Vagina (tissue), 2 donors: Measurements from ENCODE around the gene KLC4. TPM values are rescaled to one million over a fixed set of nuclear protein-coding genes. Genes with fewer than 3 reads are reported as not detected.
A peak's percentile ranks its signal among the peaks of the same experiment; 100 is the strongest.

Source experiments
- DNase-seq, 2 donors: peaks; one replicate each; pipeline ENCODE4 v3.0.0-alpha.2; 2017; ENCODE audit errors: extremely low spot score in 2 of 2
- H3K27ac ChIP-seq: fragments of 200-600 bp; sonication (generic); one replicate; pipeline ENCODE4 v1.5.1; 2019
- H3K27me3 ChIP-seq: fragments of 200-600 bp; sonication (generic); one replicate; pipeline ENCODE4 v1.5.1; 2019
- H3K36me3 ChIP-seq, 2 donors: fragments of 200-600 bp; sonication (generic); one replicate each; pipeline ENCODE4 v1.5.1; 2017 to 2019
- H3K4me1 ChIP-seq: fragments of 200-600 bp; sonication (generic); one replicate; pipeline ENCODE4 v1.5.1; 2019
- H3K4me3 ChIP-seq, 2 donors: fragments of 200-600 bp; sonication (generic); 1 replicate in 1 of 2; 2 replicates in 1 of 2; pipeline ENCODE4 v1.5.1; 2016 to 2019
- H3K9me3 ChIP-seq: fragments of 200-600 bp; sonication (generic); one replicate; pipeline ENCODE4 v1.5.1; 2019
- CTCF ChIP-seq, 3 experiments: fragments of 450-650 bp in 2 of 3; fragments of 200-600 bp in 1 of 3; sonication (generic) in 1 of 3; IDR thresholded peaks; one replicate each; pipeline ENCODE4 v1.5.1; 2017 to 2019; ENCODE audit warnings: antibody characterized with exemption in 3 of 3, mild to moderate bottlenecking in 2 of 3, moderate library complexity in 2 of 3
- POLR2A ChIP-seq, 2 donors: fragments of 450-650 bp; IDR thresholded peaks; one replicate each; pipeline ENCODE4 v1.6.1; 2017; ENCODE audit warnings: antibody characterized with exemption in 2 of 2, mild to moderate bottlenecking in 2 of 2, moderate library complexity in 2 of 2
- POLR2AphosphoS5 ChIP-seq, 2 donors: sonication (generic); formaldehyde crosslinking; IDR thresholded peaks; one replicate each; pipeline ENCODE4 v1.9.0; 2017; ENCODE audit warnings: antibody characterized with exemption in 2 of 2, mild to moderate bottlenecking in 2 of 2, low read depth in 1 of 2; ENCODE audit not compliant: insufficient read depth in 1 of 2
- intact Hi-C: fragments of 100-400 bp; cut with DNase I; formaldehyde crosslinking; loops from one replicate; pipeline ENCODE4 v1.15.1; 2023
- total RNA-seq: library from RNA; depleted of rRNA; stranded (reverse); fragments of >200 nt; gene quantifications from one replicate; pipeline ENCODE4 v1.2.3, GENCODE V29; 2016

KLC4 gene
- total RNA-seq, 1 donor from 2014 or later, result 17.2 TPM

DNA sequence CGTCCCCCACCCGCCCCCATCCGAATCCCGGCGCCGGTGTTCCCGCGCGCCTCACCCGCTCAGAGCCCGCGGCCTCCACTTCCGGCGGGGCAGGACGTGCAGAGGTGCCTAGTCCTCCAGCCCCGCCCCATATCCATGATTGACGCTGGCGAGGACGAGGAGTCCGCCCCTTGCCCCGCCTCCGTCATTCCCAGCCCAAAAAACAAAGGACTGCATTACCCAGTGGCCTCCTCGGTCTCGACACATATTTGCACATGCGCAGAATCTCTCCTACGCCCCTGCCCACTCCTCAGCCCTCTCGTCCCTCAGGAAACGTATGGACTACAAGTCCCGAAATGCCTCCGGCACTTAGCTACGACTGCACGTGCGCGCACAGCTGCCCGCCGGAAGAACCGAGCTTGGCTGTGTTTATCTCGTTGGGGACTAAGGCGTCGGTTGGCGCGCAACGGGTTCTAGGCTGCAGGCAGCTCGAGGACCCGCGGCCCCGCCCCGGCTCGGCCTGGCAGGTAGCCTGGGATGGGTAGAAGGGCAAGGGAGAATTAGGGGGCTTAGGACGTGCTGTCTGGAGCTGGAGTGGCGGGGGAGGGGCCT is 45.5 kb upstream of the KLC4 start, which contains the start of the genes KLHDC3 and MEA1:
Gene KLHDC3, plus strand, starts transcription at position 407 of the 591 bp plus-strand sequence. CDS start 2,944 bp downstream, outside the sequence.
Gene MEA1, minus strand, starts transcription at position 104 of the 591 bp plus-strand sequence. CDS start 133 bp downstream, outside the sequence.
- peak within 1 kb of the TSS; percentile 85 to 88 for H3K4me3 ChIP-seq
- peak; percentile 100 for DNase-seq
- H3K27me3 ChIP-seq, result no peaks in the 10 kb centered on the region
- peaks cover 52% of the 10 kb centered on the region for H3K4me1 ChIP-seq
- TF ChIP-seq POLR2AphosphoS5 (IDR thresholded peaks at IDR 0.05; ENCODE audit: insufficient read depth in 1 of 2, low read depth in 1 of 2), result peak; percentile 85 to 99
- no peak for TF ChIP-seq POLR2A (IDR thresholded peaks at IDR 0.05)
- no peak for TF ChIP-seq CTCF (IDR thresholded peaks at IDR 0.05)
- peak within 1 kb of the TSS; percentile 87 for H3K27ac ChIP-seq
- peaks cover 0 to 43% of the 10 kb centered on the region in 2 donors for H3K36me3 ChIP-seq
- intact Hi-C loops, result loop anchor here (10.0 kb wide), 1 partner anchor 109 kb away; no protein-coding TSS in a partner anchor
- no peaks in the 10 kb centered on the region for H3K9me3 ChIP-seq

- Histone ChIP-seq H3K4me3 (peak overlapping the region; percentile 85 to 88), H3K36me3 (peaks cover 0 to 41% of the 10 kb centered on the region in 2 donors), H3K27ac (peak overlapping the region; percentile 87), H3K9me3 (no peaks in the 10 kb centered on the region), H3K27me3 (no peaks in the 10 kb centered on the region), H3K4me1 (peaks cover 52% of the 10 kb centered on the region)
- TF ChIP-seq POLR2AphosphoS5 (IDR thresholded peaks at IDR 0.05; ENCODE audit: insufficient read depth in 1 of 2, low read depth in 1 of 2) (no peak), POLR2A (IDR thresholded peaks at IDR 0.05) (no peak), CTCF (IDR thresholded peaks at IDR 0.05) (no peak)
- DNase-seq, result no peak
- intact Hi-C loops, result loop anchor here (10.0 kb wide), 1 partner anchor 110 kb away; no protein-coding TSS in a partner anchor
These were observed 45.0 kb upstream of the KLC4 start for GRCh38 chr6:43014434-43014909.

- Histone ChIP-seq H3K27ac (peak overlapping the region; percentile 16), H3K4me1 (peaks cover 60% of the 10 kb centered on the region)
- intact Hi-C loops, result loop anchor here (10.0 kb wide), 1 partner anchor 112 kb away; no protein-coding TSS in a partner anchor
These were observed 43.1 kb upstream of the KLC4 start for GRCh38 chr6:43016176-43016942.

GRCh38 chr6:43016943-43017334 is 42.5 kb upstream of the KLC4 start:
- intact Hi-C loops, result loop anchor here (10.0 kb wide), 1 partner anchor 112 kb away; no protein-coding TSS in a partner anchor
- no peaks in the 10 kb centered on the region for H3K27me3 ChIP-seq
- peaks cover 60% of the 10 kb centered on the region for H3K4me1 ChIP-seq
- H3K4me3 ChIP-seq, result no peak overlapping the region
- peaks cover 0 to 19% of the 10 kb centered on the region in 2 donors for H3K36me3 ChIP-seq
- no peak for DNase-seq
- no peaks in the 10 kb centered on the region for H3K9me3 ChIP-seq
- TF ChIP-seq POLR2AphosphoS5 (IDR thresholded peaks at IDR 0.05; ENCODE audit: insufficient read depth in 1 of 2, low read depth in 1 of 2), result no peak
- no peak for TF ChIP-seq CTCF (IDR thresholded peaks at IDR 0.05)
- TF ChIP-seq POLR2A (IDR thresholded peaks at IDR 0.05), result no peak
- peak overlapping the region; percentile 16 for H3K27ac ChIP-seq

More at GRCh38 chr6:43016176-43016942, 43.1 kb upstream of the KLC4 start:
- Histone ChIP-seq H3K27me3 (no peaks in the 10 kb centered on the region), H3K9me3 (no peaks in the 10 kb centered on the region), H3K36me3 (peaks cover 0 to 24% of the 10 kb centered on the region in 2 donors), H3K4me3 (no peak overlapping the region)
- TF ChIP-seq CTCF (IDR thresholded peaks at IDR 0.05) (no peak), POLR2A (IDR thresholded peaks at IDR 0.05) (no peak), POLR2AphosphoS5 (IDR thresholded peaks at IDR 0.05; ENCODE audit: insufficient read depth in 1 of 2, low read depth in 1 of 2) (no peak)
- DNase-seq, result no peak
